Measurements from ENCODE around the gene TCP11.

- TF ChIP-seq EZH2 (IDR thresholded peaks at IDR 0.05) (no peak), POLR2AphosphoS5 (IDR thresholded peaks at IDR 0.05; ENCODE audit: borderline replicate concordance, low read depth, low read length) (no peak)
Measured at GRCh38 chr6:35068644-35069043, 72.5 kb downstream of the TCP11 start.
